ENCODE measurements around the gene SPEF1. TPM values are rescaled to one million over a fixed set of nuclear protein-coding genes. Genes with fewer than 3 reads are reported as not detected.

SPEF1 gene, protein sequence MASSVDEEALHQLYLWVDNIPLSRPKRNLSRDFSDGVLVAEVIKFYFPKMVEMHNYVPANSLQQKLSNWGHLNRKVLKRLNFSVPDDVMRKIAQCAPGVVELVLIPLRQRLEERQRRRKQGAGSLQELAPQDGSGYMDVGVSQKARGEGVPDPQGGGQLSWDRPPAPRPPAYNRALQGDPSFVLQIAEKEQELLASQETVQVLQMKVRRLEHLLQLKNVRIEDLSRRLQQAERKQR
- total RNA-seq = 5.1 TPM

DNA sequence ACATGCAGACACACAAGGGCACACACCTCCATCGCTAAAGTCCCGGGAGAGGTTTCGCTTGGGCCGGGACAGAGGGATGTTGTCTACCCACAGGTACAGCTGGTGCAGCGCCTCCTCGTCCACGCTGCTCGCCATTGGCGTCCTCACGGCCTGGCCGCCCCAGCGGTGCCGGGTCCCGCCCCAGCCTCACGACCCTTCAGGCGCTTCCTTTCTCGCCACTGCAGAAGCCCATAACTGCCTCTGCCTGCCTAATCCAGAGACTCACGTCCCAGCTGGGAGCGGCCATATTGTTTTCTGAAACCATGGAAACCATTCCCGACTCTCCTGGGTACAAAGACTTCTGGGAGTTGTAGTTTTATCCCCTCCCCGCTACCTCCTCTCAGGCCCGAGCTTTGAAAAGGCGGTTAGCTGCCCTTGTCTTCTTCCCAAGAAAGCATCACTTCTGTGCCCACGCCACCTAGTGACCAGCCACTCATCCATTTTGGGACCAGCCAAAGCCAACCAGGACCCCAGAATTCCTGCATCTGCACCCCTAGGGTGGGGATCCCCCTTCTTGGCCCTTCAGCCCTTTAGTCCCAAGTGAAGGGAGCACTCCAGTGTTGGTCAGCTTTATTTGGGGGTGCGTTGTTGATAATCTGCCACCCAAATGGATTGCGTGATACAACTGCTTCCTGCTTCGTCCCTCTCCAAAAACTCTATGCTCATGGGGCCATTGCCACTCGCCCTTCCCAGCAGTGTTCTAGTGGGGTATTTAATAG, at the start of gene SPEF1:
Gene SPEF1 (minus strand): TSS at position 296 of the 758 bp plus-strand sequence. CDS start 161 bp downstream, at position 135.

DNA sequence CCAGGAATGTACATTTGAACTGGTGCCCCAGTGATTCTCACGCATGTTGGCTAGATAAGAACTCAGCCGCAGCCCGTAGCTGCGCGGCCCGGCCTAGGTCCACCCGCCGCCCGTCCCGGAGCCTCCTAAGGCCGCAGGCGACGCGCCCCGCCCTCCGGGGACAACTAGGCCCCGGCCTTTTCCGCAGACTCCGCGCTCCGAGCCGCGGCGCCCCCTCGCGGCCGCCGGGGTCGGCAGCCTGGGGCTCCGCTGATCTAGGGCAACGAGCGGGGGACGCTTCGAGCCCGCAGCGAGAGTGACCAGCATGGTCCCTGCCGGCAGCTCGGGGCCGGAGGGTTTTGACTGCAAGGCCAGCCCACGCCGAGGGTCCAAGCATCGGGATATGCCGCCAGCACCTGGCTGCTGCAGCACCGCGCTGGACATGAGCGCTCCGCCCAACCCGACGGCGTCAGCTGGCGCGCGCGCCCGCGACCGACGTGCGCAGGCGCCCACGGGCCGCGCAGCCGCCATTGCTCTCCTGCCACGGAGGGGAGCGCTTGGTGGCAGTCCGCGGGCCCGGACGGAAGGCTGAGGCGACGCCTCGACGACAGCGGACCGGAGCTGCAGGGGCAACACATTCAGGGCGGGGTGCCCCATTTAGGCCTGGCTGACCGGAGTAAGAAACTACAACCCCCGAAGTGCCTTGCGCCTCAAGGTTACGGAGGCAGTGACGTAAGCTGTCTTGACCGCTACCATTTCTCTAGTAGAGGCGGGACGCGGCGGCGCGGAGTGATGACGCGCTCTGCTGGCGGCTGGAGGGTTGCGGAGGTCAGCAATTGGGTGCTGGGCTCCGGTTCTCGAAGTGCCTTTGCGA, 39.0 kb upstream of the SPEF1 start, which contains the start of gene AP5S1:
Gene AP5S1 (plus strand): TSS at position 500 of the 853 bp plus-strand sequence. CDS start 1,571 bp downstream, outside the sequence.

DNA sequence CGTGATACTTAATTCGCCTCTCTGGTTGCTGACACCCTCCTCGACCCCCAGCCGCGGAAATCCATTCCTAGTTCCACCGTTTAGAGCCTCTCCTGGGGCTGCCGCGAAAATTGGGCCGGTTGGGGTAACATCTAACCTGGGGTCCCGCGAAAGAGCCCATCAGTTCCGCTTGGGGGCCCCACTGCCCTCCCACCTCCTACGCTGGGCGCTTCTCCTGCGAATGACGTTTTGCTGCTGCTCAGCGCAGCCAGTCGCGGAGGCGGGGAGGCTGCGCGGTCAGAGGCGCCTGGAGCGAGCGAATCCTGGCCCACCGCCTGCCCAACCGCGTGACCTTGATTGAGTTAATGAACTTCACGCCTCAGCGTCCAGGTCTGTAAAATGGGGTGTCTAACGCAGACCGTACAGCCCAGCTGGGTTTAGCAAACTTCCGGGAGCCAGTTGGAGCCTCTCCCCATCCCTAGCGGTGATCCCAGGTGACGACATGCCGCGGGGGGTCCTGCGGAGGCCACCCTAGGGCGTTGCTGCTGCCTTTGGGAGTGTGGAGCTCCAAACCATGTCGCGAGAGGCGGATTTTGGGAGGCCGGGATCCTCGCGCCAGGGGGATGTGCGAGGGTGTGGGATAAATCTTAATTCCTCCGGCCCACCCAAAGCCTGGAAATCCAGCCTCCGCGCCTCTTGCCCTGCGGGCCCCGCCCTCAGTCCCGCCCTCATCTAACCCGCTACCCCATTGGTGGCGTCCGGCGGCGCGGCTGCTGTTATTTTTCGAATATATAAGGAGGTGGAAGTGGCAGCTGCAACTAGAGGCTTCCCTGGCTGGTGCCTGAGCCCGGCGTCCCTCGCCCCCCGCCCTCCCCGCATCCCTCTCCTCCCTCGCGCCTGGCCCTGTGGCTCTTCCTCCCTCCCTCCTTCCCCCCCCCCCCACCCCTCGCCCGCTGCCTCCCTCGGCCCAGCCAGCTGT, 14.5 kb upstream of the SPEF1 start, which contains the start of gene CDC25B:
Gene CDC25B (plus strand): TSS at position 800 of the 958 bp plus-strand sequence. CDS start 222 bp downstream, outside the sequence.

DNA sequence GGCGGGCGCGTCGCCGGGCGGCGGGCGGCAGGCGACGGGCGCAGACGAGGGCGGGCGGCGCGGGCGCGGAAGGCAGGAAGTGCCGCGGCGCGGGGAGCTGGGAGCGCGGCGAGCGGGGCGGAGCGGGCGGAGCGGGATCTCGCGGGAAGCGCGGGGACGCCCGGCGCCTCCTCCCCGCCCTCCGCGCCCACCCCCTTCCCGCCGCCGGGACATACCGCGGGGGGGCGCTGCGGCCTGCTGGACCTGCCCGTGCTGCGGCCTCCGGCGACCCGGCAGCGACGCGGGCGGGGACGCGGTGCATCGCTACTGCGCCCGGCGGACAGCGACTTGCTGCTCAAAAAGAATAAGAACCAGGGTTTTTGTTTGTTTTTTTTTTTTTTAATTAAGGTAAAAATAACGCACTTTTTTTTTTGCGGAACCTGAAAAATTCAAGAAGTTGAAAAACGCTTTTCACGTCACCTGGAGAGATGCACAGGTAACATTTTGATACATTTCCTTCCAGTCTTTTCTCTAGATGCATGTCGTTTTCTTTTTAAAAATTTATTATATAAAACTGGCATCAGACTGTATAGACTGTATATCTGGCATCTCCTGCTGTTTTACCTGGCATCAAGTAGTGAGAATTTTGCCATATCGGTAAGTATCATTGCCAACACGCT, 5.5 kb upstream of the SPEF1 start, which contains the start of gene CENPB:
Gene CENPB (minus strand): TSS at position 76 of the 659 bp plus-strand sequence. CDS start 257 bp downstream, outside the sequence.

DNA sequence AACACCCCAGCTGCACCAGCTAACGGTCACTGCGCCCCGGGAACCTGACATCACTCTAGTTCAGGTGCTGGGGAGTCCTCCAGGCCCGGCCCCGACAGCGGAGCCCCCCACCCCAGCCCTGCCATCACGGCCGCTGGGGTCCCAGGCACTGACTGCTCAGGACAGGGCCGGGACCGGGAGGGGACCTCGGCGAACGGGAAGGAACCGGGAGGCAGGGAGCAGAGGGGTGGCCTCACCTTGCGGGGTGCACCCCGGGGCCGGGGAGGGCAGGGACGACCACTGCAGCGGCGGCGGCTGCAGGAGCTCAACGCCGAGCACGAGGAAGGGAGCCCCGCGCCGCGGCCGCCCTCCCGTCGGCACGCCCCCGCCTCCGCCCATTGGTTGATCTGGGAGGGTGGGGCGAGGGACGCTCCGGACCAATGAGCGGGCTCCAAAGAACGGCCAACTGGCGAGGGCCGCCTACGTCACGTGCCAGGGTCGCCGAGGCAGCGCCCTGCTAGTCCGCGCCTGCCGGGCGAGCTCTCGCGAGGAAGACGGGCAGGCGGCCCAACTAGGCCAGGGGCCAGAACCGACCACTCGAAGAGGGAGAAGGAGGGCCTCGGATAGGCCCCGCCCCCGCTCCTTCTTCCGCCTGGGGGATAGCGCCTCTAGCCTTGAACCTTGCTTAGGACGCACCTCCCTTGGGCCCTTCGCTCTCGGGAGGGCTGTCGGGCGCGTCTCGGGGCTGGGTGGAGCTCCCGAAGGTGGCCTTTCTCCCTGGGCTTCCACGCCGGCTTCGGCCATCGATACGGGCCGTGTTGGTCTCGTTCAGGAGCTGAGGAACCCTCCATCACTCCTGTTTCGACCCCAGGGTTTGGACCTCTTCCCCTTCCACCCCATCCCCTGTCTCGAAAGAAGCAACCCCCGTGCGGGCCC, 13.6 kb downstream of the SPEF1 start, which contains the start of gene ADISSP:
Gene ADISSP (minus strand): TSS at position 327 of the 915 bp plus-strand sequence. CDS start 7,653 bp downstream, outside the sequence.

DNA sequence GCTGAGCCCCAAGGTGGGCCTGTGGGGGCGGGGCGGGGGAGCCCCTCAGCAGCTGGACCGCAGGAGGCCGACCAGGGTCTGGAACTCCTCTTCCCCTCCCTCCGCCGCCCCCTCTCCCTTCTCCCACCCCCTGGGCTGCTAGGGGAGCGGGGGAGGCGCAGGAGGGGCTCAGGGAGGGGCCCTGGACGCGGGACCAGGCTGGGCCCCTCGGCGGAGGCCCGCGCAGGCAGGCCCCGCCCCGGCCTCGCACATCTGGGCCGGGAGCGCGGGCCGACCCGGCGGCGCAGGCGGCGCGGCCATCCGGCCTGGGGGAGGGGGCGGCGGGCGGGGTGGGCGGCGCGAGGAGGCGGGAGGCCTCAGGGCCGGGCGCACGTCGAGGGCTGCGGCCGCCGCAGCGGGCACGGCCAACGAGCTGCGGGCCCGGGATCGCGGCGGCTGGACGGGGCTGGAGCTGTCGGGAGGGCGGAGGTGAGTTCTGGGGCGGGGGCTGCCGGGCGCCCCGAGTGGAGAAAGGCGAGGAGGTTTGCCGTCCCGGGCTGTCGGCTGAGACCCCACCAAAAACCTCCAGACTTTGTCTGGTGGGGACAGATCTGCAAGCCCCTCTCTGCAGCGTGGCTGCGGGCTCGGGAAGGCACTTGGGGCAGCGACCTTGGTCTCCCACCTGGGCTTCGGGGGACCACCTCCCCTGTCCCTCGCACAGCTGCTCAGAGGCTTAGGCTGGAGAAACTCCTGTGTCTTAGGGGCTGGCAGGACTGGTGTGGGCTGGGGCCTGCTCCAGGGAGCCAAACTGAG, 48.7 kb downstream of the SPEF1 start, which contains the start of gene HSPA12B:
Gene HSPA12B (plus strand): TSS at position 359 of the 792 bp plus-strand sequence. CDS start 5,990 bp downstream, outside the sequence.

Other genes starting within 250 kb of the SPEF1 start
- gene GFRA4, start 118.0 kb downstream of the SPEF1 start, total RNA-seq = not detected
- 2.5 TPM for gene ADAM33, start 99.4 kb downstream of the SPEF1 start, total RNA-seq
- gene SIGLEC1, start 68.8 kb downstream of the SPEF1 start, total RNA-seq = 0.23 TPM
- 3.2 TPM for gene HSPA12B, start 48.8 kb downstream of the SPEF1 start, total RNA-seq
- gene ADISSP, start 13.7 kb downstream of the SPEF1 start, total RNA-seq = 17.3 TPM
- gene CENPB, start 5.3 kb upstream of the SPEF1 start, total RNA-seq = 45.7 TPM
- 10.1 TPM for gene CDC25B, start 14.9 kb upstream of the SPEF1 start, total RNA-seq
- 8.1 TPM for gene AP5S1, start 39.1 kb upstream of the SPEF1 start, total RNA-seq
- 12.7 TPM for gene MAVS, start 65.4 kb upstream of the SPEF1 start, total RNA-seq
- 50.3 TPM for gene PANK2, start 107.9 kb upstream of the SPEF1 start, total RNA-seq
- 20.3 TPM for gene RNF24, start 234.1 kb upstream of the SPEF1 start, total RNA-seq